Measurements from ENCODE around the gene KRTAP5-2. TPM values are rescaled to one million over a fixed set of nuclear protein-coding genes. Genes with fewer than 3 reads are reported as not detected.

KRTAP5-2 gene, protein sequence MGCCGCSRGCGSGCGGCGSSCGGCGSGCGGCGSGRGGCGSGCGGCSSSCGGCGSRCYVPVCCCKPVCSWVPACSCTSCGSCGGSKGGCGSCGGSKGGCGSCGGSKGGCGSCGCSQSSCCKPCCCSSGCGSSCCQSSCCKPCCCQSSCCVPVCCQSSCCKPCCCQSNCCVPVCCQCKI
- not detected in 5 replicates for total RNA-seq (2022; extraction: Qiagen RNA extraction)

DNA sequence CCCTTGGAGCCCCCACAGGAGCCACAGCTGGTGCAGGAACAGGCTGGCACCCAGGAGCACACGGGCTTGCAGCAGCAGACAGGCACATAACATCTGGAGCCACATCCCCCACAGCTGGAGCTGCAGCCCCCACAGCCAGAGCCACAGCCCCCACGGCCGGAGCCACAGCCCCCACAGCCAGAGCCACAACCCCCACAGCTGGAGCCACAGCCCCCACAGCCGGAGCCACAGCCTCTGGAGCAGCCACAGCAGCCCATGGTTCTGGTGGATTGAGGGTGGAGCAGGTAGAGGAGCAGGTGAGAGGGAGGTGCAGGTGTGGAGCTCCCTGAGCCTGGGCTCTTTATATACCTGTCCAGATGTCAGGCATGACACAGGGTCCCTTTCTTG is at the start of gene KRTAP5-2:
TSS of gene KRTAP5-2 (minus strand) at position 301 of the 387 bp plus-strand sequence. CDS start at position 257, 44 bp downstream.

GRCh38 chr11:1629326-1630185 is 31.5 kb upstream of the KRTAP5-2 start, which contains the start of gene KRTAP5-5:
TSS of gene KRTAP5-5 (plus strand) at chr11:1629775. CDS start at chr11:1629841, 66 bp downstream.

DNA sequence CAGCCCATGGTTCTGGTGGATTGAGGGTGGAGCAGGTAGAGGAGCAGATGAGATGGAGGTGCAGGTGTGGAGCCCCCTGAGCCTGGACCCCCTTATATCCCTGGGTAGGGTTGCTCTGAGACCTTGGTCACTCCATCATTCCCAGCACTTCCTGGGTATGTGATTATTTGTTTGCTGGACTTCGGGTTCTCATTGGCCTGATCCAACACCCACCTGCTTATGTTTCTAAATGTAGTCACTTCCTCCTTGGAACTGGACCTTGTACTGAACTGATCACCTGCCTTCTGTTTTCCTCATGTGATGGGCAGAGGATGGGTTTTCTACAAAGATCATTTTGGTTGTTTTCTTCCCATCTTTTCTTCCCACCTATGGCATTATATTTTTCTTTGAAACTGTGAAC is 24.0 kb upstream of the KRTAP5-2 start, which contains the start of gene KRTAP5-4:
TSS of gene KRTAP5-4 (minus strand) at position 53 of the 400 bp plus-strand sequence. CDS start at position 8, 45 bp downstream.

DNA sequence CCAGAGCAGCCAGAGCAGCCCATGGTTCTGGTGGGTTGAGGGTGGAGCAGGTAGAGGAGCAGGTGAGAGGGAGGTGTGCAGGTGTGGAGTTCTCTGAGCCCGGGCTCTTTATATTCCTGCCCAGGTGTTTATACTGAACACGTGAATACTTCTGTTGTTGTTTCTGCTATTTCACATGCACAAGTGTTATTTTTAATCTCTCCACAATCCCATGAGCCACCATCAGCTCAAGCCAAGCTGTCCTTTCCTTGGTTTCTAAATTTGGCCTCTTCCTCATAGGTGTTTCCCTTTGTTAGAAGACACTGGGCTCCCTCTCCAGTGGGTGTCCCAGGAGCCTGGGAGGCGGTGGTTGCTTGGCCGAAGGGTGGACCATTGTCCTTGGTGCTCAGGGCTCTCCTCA is 10.3 kb upstream of the KRTAP5-2 start, which contains the start of gene KRTAP5-3:
TSS of gene KRTAP5-3 (minus strand) at position 101 of the 400 bp plus-strand sequence. CDS start at position 23, 78 bp downstream.

GRCh38 chr11:1584661-1585370 is 13.3 kb downstream of the KRTAP5-2 start, which contains the start of gene KRTAP5-1:
TSS of gene KRTAP5-1 (minus strand) at chr11:1585283. CDS start at chr11:1585249, 34 bp downstream.

GRCh38 chr11:1572197-1573076 is 25.7 kb downstream of the KRTAP5-2 start, which contains the start of gene DUSP8:
TSS of gene DUSP8 (minus strand) at chr11:1572271. CDS start at chr11:1565826, 6,445 bp downstream.

Other genes with a start within 250 kb of the KRTAP5-2 start
- 4.5 to 7.8 TPM (median 6.3 TPM) in 5 replicates for gene BRSK2, start 208.4 kb downstream of the KRTAP5-2 start, total RNA-seq (2022; extraction: Qiagen RNA extraction)
- 40.5 to 47.5 TPM (median 42.1 TPM) in 5 replicates for gene MOB2, start 111.5 kb downstream of the KRTAP5-2 start, total RNA-seq (2022; extraction: Qiagen RNA extraction)
- gene DUSP8, start 26.0 kb downstream of the KRTAP5-2 start, total RNA-seq (2022; extraction: Qiagen RNA extraction) = 1.4 to 2.2 TPM (median 1.8 TPM) in 5 replicates
- not detected in 5 replicates for gene KRTAP5-1, start 13.0 kb downstream of the KRTAP5-2 start, total RNA-seq (2022; extraction: Qiagen RNA extraction)
- not detected in 5 replicates for gene KRTAP5-3, start 10.2 kb upstream of the KRTAP5-2 start, total RNA-seq (2022; extraction: Qiagen RNA extraction)
- gene KRTAP5-4, start 23.8 kb upstream of the KRTAP5-2 start, total RNA-seq (2022; extraction: Qiagen RNA extraction) = not detected in 5 replicates
- gene KRTAP5-5, start 31.5 kb upstream of the KRTAP5-2 start, total RNA-seq (2022; extraction: Qiagen RNA extraction) = not detected in 5 replicates
- gene KRTAP5-6, start 98.9 kb upstream of the KRTAP5-2 start, total RNA-seq (2022; extraction: Qiagen RNA extraction) = not detected in 5 replicates
- 1.0 to 2.1 TPM (median 1.3 TPM) in 5 replicates for gene IFITM10, start 152.3 kb upstream of the KRTAP5-2 start, total RNA-seq (2022; extraction: Qiagen RNA extraction)
- gene CTSD, start 165.6 kb upstream of the KRTAP5-2 start, total RNA-seq (2022; extraction: Qiagen RNA extraction) = 349 to 542 TPM (median 490 TPM) in 5 replicates
- 0.12 to 0.49 TPM (median 0.26 TPM) in 5 replicates for gene SYT8, start 236.7 kb upstream of the KRTAP5-2 start, total RNA-seq (2022; extraction: Qiagen RNA extraction)
- 0.23 TPM in 1 of 5 replicates, not detected in the others for gene TNNI2, start 240.7 kb upstream of the KRTAP5-2 start, total RNA-seq (2022; extraction: Qiagen RNA extraction)